Body of pancreas (tissue), 4 donors: ENCODE data around the gene STK26. TPM values are rescaled to one million over a fixed set of nuclear protein-coding genes. Genes with fewer than 3 reads are reported as not detected.

Source experiments
- ATAC-seq: fragments of 150-250 bp; one replicate; pipeline ENCODE4 v1.9.1; 2016
- DNase-seq, 4 donors: peaks; one replicate each; pipeline ENCODE4 v3.0.0-alpha.2; 2019
- H3K27ac ChIP-seq, 4 donors: fragments of 200-600 bp; sonication (generic); 1 replicate in 3 of 4; 2 replicates in 1 of 4; pipeline versions ENCODE4 v1.5.1 to v1.6.1; 2016 to 2019; ENCODE audit warnings: mild to moderate bottlenecking in 1 of 4, mixed read lengths in 1 of 4, moderate library complexity in 1 of 4
- H3K27me3 ChIP-seq, 2 donors: fragments of 200-600 bp; sonication (generic); one replicate each; pipeline ENCODE4 v1.6.0; 2016; ENCODE audit warnings: mild to moderate bottlenecking in 1 of 2
- H3K36me3 ChIP-seq, 2 donors: fragments of 200-600 bp; sonication (generic); replicated peaks in 1 of 2; 2 replicates each; pipeline ENCODE4 v1.5.1; 2016; ENCODE audit warnings: low read depth in 2 of 2; ENCODE audit not compliant: insufficient read depth in 1 of 2
- H3K4me1 ChIP-seq: fragments of 200-600 bp; sonication (generic); one replicate; pipeline ENCODE4 v1.6.0; 2016
- H3K4me3 ChIP-seq, 2 donors: fragments of 200-600 bp; sonication (generic); 1 replicate in 1 of 2; 2 replicates in 1 of 2; pipeline ENCODE4 v1.5.1; 2016 to 2019
- H3K9me3 ChIP-seq, 3 donors: fragments of 200-600 bp; sonication (generic); 1 replicate in 2 of 3; 2 replicates in 1 of 3; pipeline ENCODE4 v1.5.1; 2016
- POLR2A ChIP-seq, 3 donors: fragments of 450-650 bp; IDR thresholded peaks; one replicate each; pipeline ENCODE4 v1.6.1; 2016; ENCODE audit warnings: antibody characterized with exemption in 3 of 3, mild to moderate bottlenecking in 2 of 3
- WGBS, 2 donors: methylation state at CpG; one replicate each; pipeline ENCODE4 v1.1.5; 2017; 5-methylcytosine and 5-hydroxymethylcytosine counted together
- intact Hi-C: fragments of 100-400 bp; cut with DNase I; formaldehyde crosslinking; loops from one replicate; pipeline ENCODE4 v1.15.1; 2023
- total RNA-seq, 2 donors: library from RNA; depleted of rRNA; stranded (reverse); fragments of >200 nt; gene quantifications; one replicate each; pipeline ENCODE4 v1.1.0, GENCODE V29; 2016
- TF ChIP-seq, protein P1 (sequence below), 7 experiments: fragments of 450-650 bp in 4 of 7; fragments of 200-600 bp in 3 of 7; sonication (generic) in 3 of 7; IDR thresholded peaks; one replicate each; pipeline ENCODE4 v1.5.1; 2016 to 2019; ENCODE audit warnings: antibody characterized with exemption in 7 of 7

STK26 gene
- total RNA-seq, 2 donors from 2014 or later: 4.9 to 5.3 TPM

DNA sequence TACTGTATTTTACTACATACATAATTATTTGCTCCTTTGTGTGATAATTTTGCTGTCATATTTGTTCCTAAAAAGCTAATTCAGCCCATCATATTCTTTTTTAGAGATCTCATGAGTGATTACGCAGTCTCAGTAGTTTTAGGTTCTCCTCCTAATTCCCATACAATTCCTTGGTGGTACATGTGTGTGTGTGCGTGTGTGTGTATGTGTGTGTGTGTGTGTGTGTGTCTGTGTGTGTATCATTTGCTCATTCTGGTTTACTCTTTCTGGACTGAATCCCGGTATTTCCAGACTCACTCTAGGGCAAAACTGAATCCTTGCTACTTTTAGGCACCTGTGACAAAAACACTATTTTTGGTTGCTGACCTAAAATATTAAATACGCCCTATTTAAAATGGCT is 34.9 kb downstream of the STK26 start:
- DNase-seq (no peak), ATAC-seq (no peak)
- Histone ChIP-seq H3K4me3 (no peak overlapping the region), H3K27me3 (no peaks in the 10 kb centered on the region), H3K36me3 (no peaks in the 10 kb centered on the region), H3K9me3 (no peaks in the 10 kb centered on the region), H3K4me1 (no peaks in the 10 kb centered on the region), H3K27ac (no peak overlapping the region)
- intact Hi-C loops: no loop called here
- TF ChIP-seq, protein P1, sequence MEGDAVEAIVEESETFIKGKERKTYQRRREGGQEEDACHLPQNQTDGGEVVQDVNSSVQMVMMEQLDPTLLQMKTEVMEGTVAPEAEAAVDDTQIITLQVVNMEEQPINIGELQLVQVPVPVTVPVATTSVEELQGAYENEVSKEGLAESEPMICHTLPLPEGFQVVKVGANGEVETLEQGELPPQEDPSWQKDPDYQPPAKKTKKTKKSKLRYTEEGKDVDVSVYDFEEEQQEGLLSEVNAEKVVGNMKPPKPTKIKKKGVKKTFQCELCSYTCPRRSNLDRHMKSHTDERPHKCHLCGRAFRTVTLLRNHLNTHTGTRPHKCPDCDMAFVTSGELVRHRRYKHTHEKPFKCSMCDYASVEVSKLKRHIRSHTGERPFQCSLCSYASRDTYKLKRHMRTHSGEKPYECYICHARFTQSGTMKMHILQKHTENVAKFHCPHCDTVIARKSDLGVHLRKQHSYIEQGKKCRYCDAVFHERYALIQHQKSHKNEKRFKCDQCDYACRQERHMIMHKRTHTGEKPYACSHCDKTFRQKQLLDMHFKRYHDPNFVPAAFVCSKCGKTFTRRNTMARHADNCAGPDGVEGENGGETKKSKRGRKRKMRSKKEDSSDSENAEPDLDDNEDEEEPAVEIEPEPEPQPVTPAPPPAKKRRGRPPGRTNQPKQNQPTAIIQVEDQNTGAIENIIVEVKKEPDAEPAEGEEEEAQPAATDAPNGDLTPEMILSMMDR (IDR thresholded peaks at IDR 0.05): no peak
- TF ChIP-seq POLR2A (IDR thresholded peaks at IDR 0.05): no peak
- 98 to 99% methylated on average over 4 of the region's 4 CpGs for WGBS, 2 donors

DNA sequence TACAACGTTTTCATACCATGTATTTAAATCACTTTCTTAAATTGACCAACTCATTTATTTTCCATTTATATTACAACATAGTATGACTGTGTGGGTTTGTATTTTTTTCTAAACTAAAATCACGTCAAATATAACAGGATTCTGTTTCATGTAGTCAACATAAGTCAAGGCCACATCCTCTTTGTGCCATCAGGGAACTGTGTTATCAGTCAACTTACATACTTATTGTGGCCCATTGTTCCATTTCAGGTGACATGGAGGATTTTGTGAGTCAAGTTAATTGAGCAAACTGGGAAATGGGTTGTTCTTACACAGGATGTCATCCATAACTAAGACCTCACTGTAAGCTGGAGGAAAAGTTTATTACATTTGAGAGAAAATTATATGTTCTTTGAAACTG is 35.9 kb downstream of the STK26 start:
- Histone ChIP-seq H3K27ac (no peak overlapping the region), H3K4me3 (no peak overlapping the region), H3K9me3 (no peaks in the 10 kb centered on the region), H3K27me3 (no peaks in the 10 kb centered on the region), H3K36me3 (no peaks in the 10 kb centered on the region), H3K4me1 (no peaks in the 10 kb centered on the region)
- TF ChIP-seq, protein P1 (IDR thresholded peaks at IDR 0.05): no peak
- no peak for TF ChIP-seq POLR2A (IDR thresholded peaks at IDR 0.05)
- ATAC-seq: no peak
- intact Hi-C loops: no loop called here
- DNase-seq: no peak
- 73 to 79% methylated on average over 2 of the region's 2 CpGs for WGBS, 2 donors

DNA sequence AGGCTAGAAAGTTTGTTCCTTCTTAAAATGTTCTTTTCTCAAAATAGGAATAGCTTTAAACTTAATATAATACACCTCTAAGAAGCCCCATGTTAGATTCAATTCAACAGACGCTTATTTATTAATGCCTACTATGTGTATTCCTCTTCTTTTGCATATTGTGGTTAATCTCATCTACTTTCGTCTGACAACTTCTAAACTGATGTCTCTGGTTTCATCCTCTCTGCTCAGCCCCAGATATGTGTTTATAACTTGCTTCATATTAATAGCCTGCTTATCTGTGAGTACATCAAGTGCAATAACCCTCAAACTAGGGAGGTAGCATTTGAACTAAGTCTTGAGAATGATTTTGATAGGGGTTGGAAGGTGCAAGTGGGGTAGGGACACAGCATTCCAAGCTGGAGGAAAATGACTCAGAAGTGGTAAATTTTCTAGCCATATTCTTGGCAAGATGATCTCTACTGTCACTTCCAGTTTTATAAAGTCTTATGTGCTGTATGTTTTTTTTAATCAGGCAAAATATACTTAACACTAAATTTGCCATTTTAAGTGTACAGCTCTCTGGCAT is 37.0 kb downstream of the STK26 start:
- Histone ChIP-seq H3K27ac (no peak overlapping the region), H3K9me3 (no peaks in the 10 kb centered on the region), H3K4me1 (no peaks in the 10 kb centered on the region), H3K4me3 (no peak overlapping the region), H3K27me3 (no peaks in the 10 kb centered on the region), H3K36me3 (no peaks in the 10 kb centered on the region)
- TF ChIP-seq POLR2A (IDR thresholded peaks at IDR 0.05): no peak
- TF ChIP-seq, protein P1 (IDR thresholded peaks at IDR 0.05): no peak
- intact Hi-C loops: no loop called here
- DNase-seq: no peak
- no peak for ATAC-seq
- WGBS, 2 donors: 84 to 89% methylated on average over 2 of the region's 2 CpGs

DNA sequence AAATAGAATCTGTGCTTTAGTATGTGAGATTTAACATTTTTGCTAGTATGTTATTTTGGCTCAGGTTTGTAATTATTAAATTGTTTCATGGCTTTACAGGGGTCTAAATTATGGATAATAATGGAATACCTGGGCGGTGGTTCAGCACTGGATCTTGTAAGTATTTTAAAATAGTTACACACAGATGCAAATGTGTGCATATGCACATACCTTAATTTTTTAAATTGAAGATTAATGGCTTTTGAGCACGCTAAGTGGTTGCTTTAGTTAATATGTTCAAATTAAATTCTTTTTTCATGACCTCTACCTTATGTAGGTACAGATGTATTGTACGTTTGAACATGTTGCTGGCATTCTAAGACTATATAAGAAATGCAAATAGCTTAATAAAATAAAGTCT is 40.2 kb downstream of the STK26 start:
- Histone ChIP-seq H3K27ac (no peak overlapping the region), H3K36me3 (no peaks in the 10 kb centered on the region), H3K27me3 (no peaks in the 10 kb centered on the region), H3K9me3 (no peaks in the 10 kb centered on the region), H3K4me1 (no peaks in the 10 kb centered on the region), H3K4me3 (no peak overlapping the region)
- ATAC-seq: no peak
- TF ChIP-seq, protein P1 (IDR thresholded peaks at IDR 0.05): no peak
- no peak for TF ChIP-seq POLR2A (IDR thresholded peaks at IDR 0.05)
- 92 to 97% methylated on average over 3 of the region's 3 CpGs for WGBS, 2 donors
- intact Hi-C loops: no loop called here
- DNase-seq: no peak

DNA sequence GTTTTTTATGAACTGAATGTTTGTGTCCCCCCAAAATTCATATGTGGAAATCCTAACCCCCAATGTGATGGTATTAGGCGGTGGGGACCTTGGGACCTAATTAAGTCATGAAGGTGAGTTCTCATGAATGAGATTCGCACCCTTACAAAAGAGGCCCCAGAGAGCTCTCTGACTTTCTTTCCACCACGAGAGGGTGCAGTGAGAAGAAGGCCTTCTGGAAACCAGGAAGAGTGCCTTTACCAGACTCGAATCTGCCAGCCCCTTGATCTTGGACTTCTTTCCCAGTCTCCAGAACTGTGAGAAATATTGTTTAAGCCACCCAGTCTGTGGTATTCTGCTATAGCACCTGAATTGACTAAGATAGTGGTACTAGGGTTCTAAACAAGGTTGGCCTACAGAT is 40.8 kb downstream of the STK26 start:
- no peaks in the 10 kb centered on the region for H3K27me3 ChIP-seq
- no peaks in the 10 kb centered on the region for H3K4me1 ChIP-seq
- no peak overlapping the region for H3K27ac ChIP-seq
- no peaks in the 10 kb centered on the region for H3K9me3 ChIP-seq
- H3K4me3 ChIP-seq: no peak overlapping the region
- DNase-seq: no peak
- ATAC-seq: no peak
- intact Hi-C loops: no loop called here
- 81 to 86% methylated on average over 3 to 4 of the region's 4 CpGs for WGBS, 2 donors
- no peak for TF ChIP-seq POLR2A (IDR thresholded peaks at IDR 0.05)
- TF ChIP-seq, protein P1 (IDR thresholded peaks at IDR 0.05): no peak
- no peaks in the 10 kb centered on the region for H3K36me3 ChIP-seq
